Tibial artery (tissue), 4 donors: Measurements from ENCODE around the gene CNGA3.

ENCODE experiments used
- DNase-seq, 2 donors: peaks; one replicate each; pipeline ENCODE4 v3.0.0-alpha.2; 2019
- H3K27ac ChIP-seq, 2 donors: fragments of 200-600 bp; sonication (generic) in 1 of 2; 1 replicate in 1 of 2; 2 replicates in 1 of 2; pipeline ENCODE4 v1.5.1; 2018 to 2019; ENCODE audit warnings: mild to moderate bottlenecking in 1 of 2
- H3K27me3 ChIP-seq, 2 donors: fragments of 200-600 bp; sonication (generic) in 1 of 2; one replicate each; pipeline versions ENCODE4 v1.5.1 to v1.6.0; 2016 to 2019
- H3K36me3 ChIP-seq, 3 donors: fragments of 200-600 bp; sonication (generic) in 2 of 3; one replicate each; pipeline ENCODE4 v1.5.1; 2016 to 2019; ENCODE audit warnings: mild to moderate bottlenecking in 2 of 3
- H3K4me1 ChIP-seq, 4 donors: fragments of 200-600 bp; sonication (generic) in 2 of 4; 1 replicate in 3 of 4; 2 replicates in 1 of 4; pipeline ENCODE4 v1.5.1; 2016 to 2019
- H3K4me3 ChIP-seq, 2 donors: fragments of 200-600 bp; sonication (generic) in 1 of 2; 1 replicate in 1 of 2; 2 replicates in 1 of 2; pipeline ENCODE4 v1.5.1; 2018 to 2019; ENCODE audit warnings: mild to moderate bottlenecking in 2 of 2
- H3K9me3 ChIP-seq, 3 donors: fragments of 200-600 bp; sonication (generic) in 1 of 3; one replicate each; pipeline ENCODE4 v1.5.1; 2016 to 2019
- CTCF ChIP-seq, 2 experiments: fragments of 200-600 bp in 1 of 2; fragments of 450-650 bp in 1 of 2; IDR thresholded peaks; one replicate each; pipeline ENCODE4 v1.5.1; 2017 to 2019; ENCODE audit warnings: antibody characterized with exemption in 2 of 2, mild to moderate bottlenecking in 1 of 2, moderate library complexity in 1 of 2
- intact Hi-C: fragments of 100-400 bp; cut with DNase I; formaldehyde crosslinking; loops from one replicate; pipeline ENCODE4 v1.15.0; 2023; ENCODE audit warnings: low total_unique reads

CNGA3 gene

DNA sequence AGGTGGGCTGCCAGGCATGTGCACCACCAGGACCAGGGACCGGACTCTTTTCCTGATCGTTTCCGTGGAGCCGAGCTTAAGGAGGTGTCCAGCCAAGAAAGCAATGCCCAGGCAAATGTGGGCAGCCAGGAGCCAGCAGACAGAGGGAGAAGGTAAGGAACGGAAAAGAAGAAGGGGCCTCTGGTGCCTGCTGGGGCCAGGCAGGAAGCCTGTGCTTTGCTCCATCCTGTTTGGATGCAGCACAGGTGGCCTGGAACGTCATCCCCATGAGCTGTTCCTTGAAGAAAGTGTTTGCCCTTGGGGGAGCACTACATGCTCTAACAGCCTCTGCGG is 33.9 kb downstream of the CNGA3 start:
- Histone ChIP-seq H3K36me3 (no peaks in the 10 kb centered on the region), H3K4me1 (peaks cover 0 to 11% (median 0%) of the 10 kb centered on the region in 4 donors), H3K27me3 (peaks cover 0 to 33% of the 10 kb centered on the region in 2 donors), H3K27ac (no peak overlapping the region), H3K4me3 (no peak overlapping the region), H3K9me3 (no peaks in the 10 kb centered on the region)
- intact Hi-C loops, result no loop called here
- no peak for TF ChIP-seq CTCF (IDR thresholded peaks at IDR 0.05)
- DNase-seq, result no peak

- Histone ChIP-seq H3K4me1 (peaks cover 0 to 11% (median 0%) of the 10 kb centered on the region in 4 donors), H3K27ac (no peak overlapping the region), H3K9me3 (no peaks in the 10 kb centered on the region), H3K36me3 (no peaks in the 10 kb centered on the region), H3K27me3 (peaks cover 0 to 30% of the 10 kb centered on the region in 2 donors), H3K4me3 (no peak overlapping the region)
- intact Hi-C loops, result no loop called here
- DNase-seq, result no peak
- TF ChIP-seq CTCF (IDR thresholded peaks at IDR 0.05), result no peak
Observed at GRCh38 chr2:98381494-98381893, 35.2 kb downstream of the CNGA3 start.

- Histone ChIP-seq H3K36me3 (no peaks in the 10 kb centered on the region), H3K27me3 (peaks cover 0 to 27% of the 10 kb centered on the region in 2 donors), H3K4me1 (peaks cover 0 to 11% (median 0%) of the 10 kb centered on the region in 4 donors), H3K4me3 (no peak overlapping the region), H3K27ac (no peak overlapping the region), H3K9me3 (no peaks in the 10 kb centered on the region)
- no peak for TF ChIP-seq CTCF (IDR thresholded peaks at IDR 0.05)
- intact Hi-C loops, result no loop called here
- DNase-seq, result no peak
Observed at GRCh38 chr2:98382086-98382485, 35.8 kb downstream of the CNGA3 start.

DNA sequence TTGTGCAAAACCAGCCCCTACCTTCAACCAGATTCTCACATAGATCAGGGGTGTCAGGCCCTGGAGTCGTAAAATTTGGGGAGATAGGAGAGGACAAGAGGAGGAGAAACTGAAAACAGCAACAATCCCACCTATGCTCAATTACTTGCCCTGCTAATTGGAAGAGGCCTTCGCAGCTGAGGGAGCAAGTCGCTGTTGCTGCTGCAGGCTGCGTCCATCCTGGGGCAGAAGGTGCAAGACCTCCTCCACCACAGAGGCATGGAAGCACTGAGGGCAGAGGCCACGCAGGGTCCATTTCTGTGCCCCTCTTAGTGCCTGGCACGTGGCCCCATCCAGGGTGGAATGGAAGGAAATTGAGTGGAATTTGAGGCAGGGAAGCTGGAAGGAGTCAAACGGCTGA is 36.5 kb downstream of the CNGA3 start:
- no peak for DNase-seq
- no peaks in the 10 kb centered on the region for H3K9me3 ChIP-seq

GRCh38 chr2:98383166-98383565 is 36.9 kb downstream of the CNGA3 start:
- peaks cover 0 to 11% (median 0%) of the 10 kb centered on the region in 4 donors for H3K4me1 ChIP-seq
- no peak overlapping the region for H3K4me3 ChIP-seq
- DNase-seq, result no peak
- H3K27me3 ChIP-seq, result peaks cover 0 to 18% of the 10 kb centered on the region in 2 donors
- TF ChIP-seq CTCF (IDR thresholded peaks at IDR 0.05), result no peak
- no peaks in the 10 kb centered on the region for H3K9me3 ChIP-seq
- H3K36me3 ChIP-seq, result no peaks in the 10 kb centered on the region
- intact Hi-C loops, result no loop called here
- H3K27ac ChIP-seq, result no peak overlapping the region

More for the DNA sequence above, 36.5 kb downstream of the CNGA3 start:
- H3K27ac ChIP-seq, result no peak overlapping the region
- H3K36me3 ChIP-seq, result no peaks in the 10 kb centered on the region
- H3K27me3 ChIP-seq, result peaks cover 0 to 22% of the 10 kb centered on the region in 2 donors
- peaks cover 0 to 11% (median 0%) of the 10 kb centered on the region in 4 donors for H3K4me1 ChIP-seq
- H3K4me3 ChIP-seq, result no peak overlapping the region
- intact Hi-C loops, result no loop called here
- TF ChIP-seq CTCF (IDR thresholded peaks at IDR 0.05), result no peak
